Measurements from ENCODE around the gene KRT2.

- TF ChIP-seq KAT2B (IDR thresholded peaks at IDR 0.05; ENCODE audit: low read depth, low read length) (no peak), ELK1 (CRISPR knock-in tag; IDR thresholded peaks at IDR 0.05) (no peak), CTCF (IDR thresholded peaks at IDR 0.05 in 2 of 3, conservative IDR thresholded peaks at IDR 0.05 in 1 of 3; ENCODE audit: insufficient read depth in 2 of 3, low read depth in 1 of 3, low read length in 3 of 3) (no peak), BACH1 (tag; IDR thresholded peaks at IDR 0.05) (no peak), ZBTB49 (CRISPR knock-in tag; IDR thresholded peaks at IDR 0.05; ENCODE audit: borderline replicate concordance) (no peak), GTF2F1 (IDR thresholded peaks at IDR 0.05; ENCODE audit: low read depth, low read length) (no peak), ZNF3 (CRISPR knock-in tag; IDR thresholded peaks at IDR 0.05) (no peak)
Observed at GRCh38 chr12:52612431-52613383, 39.3 kb downstream of the KRT2 start.

Measured in K562 (cell line).